Left lung (tissue), 10 donors: ENCODE results near the gene ALPK1. TPM values are rescaled to one million over a fixed set of nuclear protein-coding genes. Genes with fewer than 3 reads are reported as not detected.
"Not testable (repeated sequence)": the region's sequence is repeated elsewhere in the genome, so short reads cannot be mapped to it uniquely, and the experiment has no call there.

Experiments used
- ATAC-seq: fragments of 200-7000 bp; cut with Tn5 transposase; one replicate; pipeline ENCODE4 v1.9.1; 2020; ENCODE audit warnings: moderate library complexity
- DNase-seq, 4 donors: peaks; one replicate each; pipeline ENCODE4 v3.0.0-alpha.2; 2013 to 2020
- H3K27ac ChIP-seq, 2 donors: fragments of 200-600 bp; sonication (generic) in 1 of 2; one replicate each; pipeline versions ENCODE4 v1.5.0 to v1.8.0; 2020 to 2021
- H3K27me3 ChIP-seq, 2 donors: fragments of 200-600 bp; sonication (generic) in 1 of 2; one replicate each; pipeline versions ENCODE4 v1.5.0 to v1.8.0; 2020 to 2021
- H3K36me3 ChIP-seq, 2 donors: fragments of 200-600 bp; sonication (generic) in 1 of 2; one replicate each; pipeline versions ENCODE4 v1.5.0 to v1.8.0; 2020 to 2021
- H3K4me1 ChIP-seq, 2 donors: fragments of 200-600 bp; one replicate each; pipeline ENCODE4 v1.8.0; 2021
- H3K4me3 ChIP-seq, 2 donors: fragments of 200-600 bp; sonication (generic) in 1 of 2; one replicate each; pipeline versions ENCODE4 v1.5.0 to v1.8.0; 2020 to 2021; ENCODE audit warnings: mild to moderate bottlenecking in 1 of 2
- H3K9me3 ChIP-seq, 2 donors: fragments of 200-600 bp; sonication (generic) in 1 of 2; one replicate each; pipeline versions ENCODE4 v1.5.0 to v1.8.0; 2020 to 2021
- CTCF ChIP-seq, 2 donors: fragments of 200-600 bp; sonication (generic) in 1 of 2; IDR thresholded peaks; one replicate each; pipeline versions ENCODE4 v1.5.0 to v1.8.0; 2021; ENCODE audit warnings: antibody characterized with exemption in 2 of 2
- intact Hi-C, 2 donors: fragments of 100-400 bp; cut with DNase I; formaldehyde crosslinking; loops; one replicate each; pipeline versions ENCODE4 v1.11.2 to v1.14.2; 2022
- polyA plus RNA-seq, 6 donors: library from polyadenylated mRNA; unstranded; fragments of 120-200 nt; gene quantifications; one replicate each; pipeline ENCODE4 v1.2.1, GENCODE V29; 2013; ENCODE audit not compliant: insufficient read length in 6 of 6
- total RNA-seq, 2 donors: library from RNA; stranded (reverse); fragmentation: NEBNext Ultra II Directional; extraction: Animal tissue kit (Norgen Biotek cat#: 25700); gene quantifications; one replicate each; pipeline ENCODE4 v1.2.1, GENCODE V29; 2021
- donor health status: DM: no; HTN: yes; CAD: no.
- donor health status: DM: no; HTN: no; CAD: no.

ALPK1 gene
- total and polyA plus RNA-seq, 8 donors = 16.3 to 38.5 (median 22.1) TPM

GRCh38 chr4:112279882-112280315 lies 17.3 kb upstream of the ALPK1 start:
- ATAC-seq = peak; percentile 50
- Histone ChIP-seq H3K27me3 (no peaks in the 10 kb centered on the region), H3K36me3 (peaks cover 0 to 19% of the 10 kb centered on the region in 2 donors), H3K9me3 (no peaks in the 10 kb centered on the region), H3K4me1 (peaks cover 3 to 53% of the 10 kb centered on the region in 2 donors), H3K27ac (peak overlapping the region in 1 of 2 donors; percentile 60), H3K4me3 (peak overlapping the region; percentile 2 to 20)
- DNase-seq = no peak
- intact Hi-C loops = no loop called here
- no peak for TF ChIP-seq CTCF (IDR thresholded peaks at IDR 0.05)

DNA sequence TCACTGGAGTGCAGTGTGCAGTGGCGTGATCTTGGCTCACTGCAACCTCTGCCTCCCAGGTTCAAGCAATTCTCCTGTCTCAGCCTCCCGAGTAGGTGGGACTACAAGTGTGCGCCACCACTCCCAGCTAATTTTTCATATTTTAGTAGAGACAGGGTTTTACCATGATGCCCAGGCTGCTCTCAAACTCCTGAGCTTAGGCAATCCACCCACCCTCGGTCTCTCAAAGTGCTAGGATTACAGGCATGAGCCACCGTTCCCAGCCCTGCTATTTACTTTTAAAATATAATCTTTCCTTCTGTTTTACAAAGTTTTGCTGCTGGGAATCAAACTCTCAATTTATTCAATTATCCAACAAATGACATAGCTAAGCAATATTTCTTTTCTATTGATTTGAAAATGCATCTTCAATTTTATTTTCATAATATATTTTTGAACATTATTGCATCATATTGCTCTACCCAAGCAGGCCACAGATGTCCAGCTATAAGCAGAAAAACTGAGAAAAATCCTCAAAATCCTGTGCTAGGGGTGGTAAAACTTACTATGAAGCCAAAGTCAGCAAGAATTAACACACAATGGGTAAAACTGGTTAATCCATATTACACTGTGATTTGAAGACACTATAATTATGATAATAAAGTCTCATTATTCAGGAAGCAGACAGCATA lies 16.6 kb upstream of the ALPK1 start:
- no peak overlapping the region for H3K4me3 ChIP-seq
- TF ChIP-seq CTCF (IDR thresholded peaks at IDR 0.05) = no peak
- H3K9me3 ChIP-seq = no peaks in the 10 kb centered on the region
- DNase-seq = no peak
- intact Hi-C loops = no loop called here
- peaks cover 0 to 15% of the 10 kb centered on the region in 2 donors for H3K36me3 ChIP-seq
- peaks cover 3 to 53% of the 10 kb centered on the region in 2 donors for H3K4me1 ChIP-seq
- no peak for ATAC-seq
- no peak overlapping the region for H3K27ac ChIP-seq
- H3K27me3 ChIP-seq = no peaks in the 10 kb centered on the region

- intact Hi-C loops, H3K27ac ChIP-seq, ATAC-seq, DNase-seq, H3K36me3 ChIP-seq, H3K9me3 ChIP-seq, H3K4me3 ChIP-seq, H3K27me3 ChIP-seq: not testable (repeated sequence)
- H3K4me1 ChIP-seq = peaks cover 3 to 64% of the 10 kb centered on the region in 2 donors
Measured at GRCh38 chr4:112281895-112282398, 15.2 kb upstream of the ALPK1 start.

GRCh38 chr4:112282860-112283667 lies 14.1 kb upstream of the ALPK1 start:
- H3K27me3 ChIP-seq = no peaks in the 10 kb centered on the region

DNA sequence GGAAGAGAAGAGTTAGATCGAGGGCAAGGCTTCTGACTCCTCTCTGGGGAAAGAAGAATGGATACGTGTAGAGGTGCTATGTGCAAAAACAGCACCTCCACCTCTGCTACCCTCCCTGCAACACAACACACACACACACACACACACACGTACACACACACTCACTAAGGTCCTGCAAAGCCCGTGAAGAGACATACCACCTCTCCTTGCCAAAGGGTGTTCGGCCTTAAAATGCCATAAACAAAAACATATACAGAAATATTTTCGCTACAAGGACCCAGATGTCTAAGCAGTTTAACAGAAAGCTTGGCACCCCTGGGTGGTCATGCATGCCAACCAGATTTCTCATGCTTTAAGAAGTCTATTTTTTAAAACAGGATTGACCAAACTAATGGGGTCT lies 13.0 kb upstream of the ALPK1 start:
- no peaks in the 10 kb centered on the region for H3K27me3 ChIP-seq
- DNase-seq (no peak), ATAC-seq (peak; percentile 4)
- H3K9me3 ChIP-seq = no peaks in the 10 kb centered on the region
- no peaks in the 10 kb centered on the region for H3K36me3 ChIP-seq
- H3K4me1 ChIP-seq = peaks cover 3 to 77% of the 10 kb centered on the region in 2 donors
- intact Hi-C loops = no loop called here
- peak overlapping the region; percentile 89 to 90 for H3K27ac ChIP-seq
- peak overlapping the region; percentile 78 to 84 for H3K4me3 ChIP-seq
- TF ChIP-seq CTCF (IDR thresholded peaks at IDR 0.05) = no peak

More at GRCh38 chr4:112282860-112283667, 14.1 kb upstream of the ALPK1 start:
- DNase-seq (no peak), ATAC-seq (no peak)
- TF ChIP-seq CTCF (IDR thresholded peaks at IDR 0.05) = no peak
- Histone ChIP-seq H3K36me3 (no peaks in the 10 kb centered on the region), H3K27ac (peak overlapping the region; percentile 89 to 90), H3K4me3 (peak overlapping the region in 1 of 2 donors; percentile 84), H3K9me3 (no peaks in the 10 kb centered on the region), H3K4me1 (peaks cover 3 to 75% of the 10 kb centered on the region in 2 donors)
- intact Hi-C loops = no loop called here
